ENCODE data around the gene KRTAP26-1. TPM values are rescaled to one million over a fixed set of nuclear protein-coding genes. Genes with fewer than 3 reads are reported as not detected.

KRTAP26-1 gene
- total RNA-seq, 1 experiment from 2014 or later, result not detected

DNA sequence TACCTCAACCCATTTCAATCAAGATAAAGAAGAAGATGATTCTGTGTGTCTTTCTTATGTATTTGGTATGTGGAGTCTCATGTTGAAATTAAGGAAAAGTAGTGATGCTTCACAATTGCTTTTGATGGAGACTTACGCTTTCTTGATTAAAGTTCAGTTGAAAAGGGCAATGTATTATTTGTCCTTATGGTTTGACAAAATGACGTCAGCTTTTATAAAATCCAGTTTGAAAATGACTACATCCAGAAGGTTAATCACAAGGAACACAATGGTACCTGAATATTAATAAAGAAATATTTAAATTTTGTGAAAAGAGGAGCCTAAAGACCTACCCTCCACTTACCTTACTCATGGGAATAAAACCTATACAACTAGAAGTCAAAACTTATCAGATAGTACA, 4.4 kb downstream of the KRTAP26-1 start:
- no peak for DNase-seq
- no peaks in the 10 kb centered on the region for H3K36me3 ChIP-seq
- no peak overlapping the region for H3K4me3 ChIP-seq
- H3K9me3 ChIP-seq, result no peaks in the 10 kb centered on the region
- H3K27me3 ChIP-seq, result no peaks in the 10 kb centered on the region; the same call in 1 of the 2 replicates

DNA sequence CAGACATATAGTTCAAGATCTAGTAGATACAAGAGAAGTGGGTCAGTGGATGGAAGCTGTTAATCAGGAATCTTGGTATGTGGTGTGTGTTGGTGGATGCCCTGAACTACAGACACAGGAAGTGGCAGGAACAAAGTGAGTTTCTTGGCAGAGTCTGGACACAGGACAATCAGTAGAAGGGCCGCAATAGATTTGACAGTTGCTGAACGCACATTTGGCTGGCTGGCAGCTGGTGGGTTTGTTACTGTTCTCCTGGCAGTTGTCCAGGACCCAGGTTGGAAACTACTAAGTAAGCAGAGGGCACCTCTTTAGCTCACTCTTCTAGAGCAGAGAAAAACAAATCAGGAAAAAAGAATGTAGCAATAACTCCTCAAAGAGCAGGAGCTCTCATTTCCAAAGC, 13.2 kb downstream of the KRTAP26-1 start:
- Histone ChIP-seq H3K4me3 (no peak overlapping the region), H3K27me3 (no peaks in the 10 kb centered on the region), H3K36me3 (no peaks in the 10 kb centered on the region), H3K9me3 (no peaks in the 10 kb centered on the region)
- DNase-seq, result no peak

DNA sequence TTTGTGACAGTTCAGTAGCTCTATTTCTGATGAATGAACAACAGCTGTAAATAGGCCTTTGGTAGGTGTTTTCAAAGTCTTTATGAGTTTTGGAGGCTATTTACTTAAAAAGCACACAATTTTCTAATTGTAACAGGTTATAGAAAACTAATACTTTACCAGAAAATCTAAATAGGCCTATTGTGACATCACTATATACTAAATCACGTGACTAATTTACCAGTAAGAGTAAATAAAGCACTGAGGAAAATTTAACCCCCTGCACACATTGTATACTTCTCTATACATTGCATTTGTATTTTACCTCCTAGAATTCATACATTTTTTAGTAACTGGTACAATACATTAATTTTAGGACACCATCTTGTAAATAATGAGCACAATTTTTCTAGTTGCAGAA, 15.0 kb downstream of the KRTAP26-1 start:
- Histone ChIP-seq H3K4me3 (no peak overlapping the region), H3K9me3 (no peaks in the 10 kb centered on the region), H3K36me3 (no peaks in the 10 kb centered on the region), H3K27me3 (no peaks in the 10 kb centered on the region)
- no peak for DNase-seq

DNA sequence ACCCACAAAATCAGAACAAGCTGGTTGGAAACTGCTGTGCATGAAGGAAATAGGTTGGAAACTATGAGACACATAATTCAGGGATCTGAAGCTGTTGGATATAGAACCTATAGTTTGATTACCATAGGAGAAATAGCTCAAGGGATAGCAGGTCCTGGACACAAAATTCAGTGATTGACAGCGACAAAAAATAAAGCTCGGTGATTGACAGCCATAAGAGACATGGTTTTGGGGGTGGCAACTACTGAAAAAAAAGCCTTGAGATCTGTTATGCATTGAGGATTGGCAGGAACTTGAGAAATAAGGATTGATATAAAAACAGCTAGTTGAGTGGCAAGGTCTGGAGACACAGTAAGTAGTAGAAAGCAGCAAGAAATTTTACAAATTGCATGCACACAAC, 30.9 kb downstream of the KRTAP26-1 start, which contains the start of gene KRTAP25-1:
KRTAP25-1 (minus strand) TSS at position 300 of the 400 bp plus-strand sequence; CDS start at position 276, 24 bp downstream.
- H3K36me3 ChIP-seq, result no peaks in the 10 kb centered on the region
- no peak for DNase-seq
- no peak within 1 kb of the TSS for H3K4me3 ChIP-seq
- H3K27me3 ChIP-seq, result no peaks in the 10 kb centered on the region; the same call in 1 of the 2 replicates
- H3K9me3 ChIP-seq, result no peaks in the 10 kb centered on the region

DNA sequence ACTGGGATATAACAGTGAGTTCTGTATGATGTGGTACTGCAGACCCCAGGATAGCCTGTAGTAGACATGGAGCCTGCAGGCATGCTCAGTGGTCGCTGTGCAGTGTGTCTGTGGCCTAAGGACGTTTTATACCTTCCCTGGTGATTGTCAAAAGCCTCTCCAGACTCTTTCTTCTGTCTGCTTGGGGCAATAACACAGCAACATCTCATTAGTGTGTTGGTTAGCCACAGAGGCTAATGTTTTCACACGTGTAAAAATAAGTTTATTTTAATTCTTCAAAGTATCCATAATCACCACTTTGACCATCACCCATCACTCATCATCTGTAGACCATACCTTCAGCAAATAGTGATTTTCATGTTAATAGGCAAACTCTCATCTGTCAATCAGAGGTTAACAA, 37.3 kb downstream of the KRTAP26-1 start, which contains the start of gene KRTAP24-1:
KRTAP24-1 (minus strand) TSS at position 101 of the 400 bp plus-strand sequence; CDS start at position 83, 18 bp downstream.
- H3K9me3 ChIP-seq, result no peaks in the 10 kb centered on the region
- no peak for DNase-seq
- H3K4me3 ChIP-seq, result no peak within 1 kb of the TSS
- H3K27me3 ChIP-seq, result no peaks in the 10 kb centered on the region
- no peaks in the 10 kb centered on the region for H3K36me3 ChIP-seq

DNA sequence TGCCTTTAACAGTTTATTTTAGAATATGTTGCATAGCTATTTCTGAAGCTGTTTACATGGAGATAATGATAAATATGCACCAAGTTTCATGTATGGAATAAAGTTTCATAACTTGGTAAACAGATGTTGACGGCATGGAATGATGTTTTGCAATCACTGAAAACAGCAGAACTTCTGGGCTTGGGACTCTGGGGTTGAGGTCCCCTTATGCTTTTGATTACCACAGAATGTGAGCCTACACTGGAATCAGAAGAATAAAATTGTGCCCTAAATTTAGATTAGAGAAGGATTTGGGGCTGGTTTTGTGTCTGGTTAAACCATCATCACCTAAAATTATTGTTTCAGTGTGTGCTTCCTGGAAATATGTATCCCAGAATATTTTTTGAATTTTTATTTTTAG, 48.5 kb downstream of the KRTAP26-1 start:
- Histone ChIP-seq H3K4me3 (no peak overlapping the region), H3K9me3 (no peaks in the 10 kb centered on the region), H3K36me3 (no peaks in the 10 kb centered on the region), H3K27me3 (no peaks in the 10 kb centered on the region)
- DNase-seq, result no peak

DNA sequence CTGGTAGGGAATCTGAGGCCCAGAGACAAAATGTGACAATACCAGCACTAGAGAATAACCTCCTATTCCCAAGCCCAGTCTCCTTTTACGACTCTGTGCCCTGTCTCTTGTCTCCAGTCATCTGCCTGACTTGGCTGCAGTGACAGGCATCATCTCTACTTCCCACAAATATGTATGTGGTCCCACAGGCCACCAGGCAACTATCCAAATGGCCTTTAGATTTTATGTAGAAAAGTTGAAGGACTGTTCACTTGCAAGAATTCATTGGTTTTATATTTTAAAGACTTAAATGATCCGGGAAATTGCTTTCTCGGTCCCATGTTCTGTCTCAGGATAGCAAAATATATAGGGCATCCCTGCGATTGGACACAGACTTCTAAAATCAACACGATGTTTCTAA, 49.0 kb downstream of the KRTAP26-1 start:
- no peak for DNase-seq
- H3K27me3 ChIP-seq, result no peaks in the 10 kb centered on the region
- no peak overlapping the region for H3K4me3 ChIP-seq
- no peaks in the 10 kb centered on the region for H3K36me3 ChIP-seq
- no peaks in the 10 kb centered on the region for H3K9me3 ChIP-seq

DNA sequence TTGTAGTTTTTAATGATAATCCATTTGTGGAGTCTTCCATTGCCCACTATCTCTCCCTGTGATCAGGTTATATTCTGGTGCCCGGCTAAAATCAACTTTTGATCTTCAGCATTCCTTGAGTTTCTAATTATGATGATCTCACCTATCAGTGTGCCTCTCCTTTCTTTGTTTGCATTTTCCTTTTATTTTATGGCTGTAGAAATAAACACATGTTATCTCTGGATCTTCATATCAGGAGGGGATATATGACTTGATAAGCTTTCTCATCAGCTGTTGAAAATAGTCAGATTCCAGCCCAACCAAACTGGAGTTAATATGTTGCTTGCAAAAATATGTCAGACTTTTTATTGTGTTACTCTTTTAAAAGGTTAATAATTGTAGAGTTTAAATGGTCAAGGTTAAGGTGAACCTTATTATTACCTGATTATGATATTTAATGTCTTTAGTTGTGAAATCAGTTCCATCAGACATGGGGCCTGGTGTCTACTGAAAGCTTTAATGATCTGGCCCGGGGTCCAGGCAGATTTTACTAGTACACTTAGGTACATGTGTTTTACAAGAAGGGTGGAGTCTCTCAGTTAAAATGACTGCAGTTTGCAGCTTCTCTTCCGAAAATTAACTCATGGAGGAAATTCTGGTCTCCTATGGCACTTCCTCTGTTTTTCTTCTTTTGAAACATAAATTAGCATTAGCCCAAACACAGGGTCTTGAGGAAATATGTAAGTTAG, 50.1 kb downstream of the KRTAP26-1 start:
- Histone ChIP-seq H3K9me3 (no peaks in the 10 kb centered on the region), H3K4me3 (no peak overlapping the region), H3K36me3 (no peaks in the 10 kb centered on the region), H3K27me3 (no peaks in the 10 kb centered on the region)
- DNase-seq, result no peak

Other genes starting within 250 kb of the KRTAP26-1 start
- not detected in 2 replicates for gene CLDN17, start 153.5 kb downstream of the KRTAP26-1 start, total RNA-seq (2014; rRNA removed; shearing (Covaris generic); ENCODE audit: low replicate concordance)
- gene CLDN8, start 104.2 kb downstream of the KRTAP26-1 start, total RNA-seq (2014; rRNA removed; shearing (Covaris generic); ENCODE audit: low replicate concordance), result not detected in 2 replicates
- not detected in 2 replicates for gene KRTAP24-1, start 37.4 kb downstream of the KRTAP26-1 start, total RNA-seq (2014; rRNA removed; shearing (Covaris generic); ENCODE audit: low replicate concordance)
- gene KRTAP25-1, start 30.8 kb downstream of the KRTAP26-1 start, total RNA-seq (2014; rRNA removed; shearing (Covaris generic); ENCODE audit: low replicate concordance), result not detected in 2 replicates
- not detected in 2 replicates for gene KRTAP27-1, start 17.4 kb upstream of the KRTAP26-1 start, total RNA-seq (2014; rRNA removed; shearing (Covaris generic); ENCODE audit: low replicate concordance)
- not detected in 2 replicates for gene KRTAP23-1, start 28.3 kb upstream of the KRTAP26-1 start, total RNA-seq (2014; rRNA removed; shearing (Covaris generic); ENCODE audit: low replicate concordance)
- not detected in 2 replicates for gene KRTAP13-2, start 52.0 kb upstream of the KRTAP26-1 start, total RNA-seq (2014; rRNA removed; shearing (Covaris generic); ENCODE audit: low replicate concordance)
- gene KRTAP13-1, start 75.7 kb upstream of the KRTAP26-1 start, total RNA-seq (2014; rRNA removed; shearing (Covaris generic); ENCODE audit: low replicate concordance), result not detected in 2 replicates
- not detected in 2 replicates for gene KRTAP13-3, start 105.6 kb upstream of the KRTAP26-1 start, total RNA-seq (2014; rRNA removed; shearing (Covaris generic); ENCODE audit: low replicate concordance)
- not detected in 2 replicates for gene KRTAP13-4, start 109.9 kb upstream of the KRTAP26-1 start, total RNA-seq (2014; rRNA removed; shearing (Covaris generic); ENCODE audit: low replicate concordance)
- gene KRTAP15-1, start 120.0 kb upstream of the KRTAP26-1 start, total RNA-seq (2014; rRNA removed; shearing (Covaris generic); ENCODE audit: low replicate concordance), result not detected in 2 replicates
- gene KRTAP19-1, start 160.1 kb upstream of the KRTAP26-1 start, total RNA-seq (2014; rRNA removed; shearing (Covaris generic); ENCODE audit: low replicate concordance), result not detected in 2 replicates
- not detected in 2 replicates for gene KRTAP19-2, start 167.1 kb upstream of the KRTAP26-1 start, total RNA-seq (2014; rRNA removed; shearing (Covaris generic); ENCODE audit: low replicate concordance)
- gene KRTAP19-3, start 171.7 kb upstream of the KRTAP26-1 start, total RNA-seq (2014; rRNA removed; shearing (Covaris generic); ENCODE audit: low replicate concordance), result not detected in 2 replicates
- gene KRTAP19-4, start 176.8 kb upstream of the KRTAP26-1 start, total RNA-seq (2014; rRNA removed; shearing (Covaris generic); ENCODE audit: low replicate concordance), result not detected in 2 replicates
- gene KRTAP19-5, start 181.8 kb upstream of the KRTAP26-1 start, total RNA-seq (2014; rRNA removed; shearing (Covaris generic); ENCODE audit: low replicate concordance), result not detected in 2 replicates
- not detected in 2 replicates for gene KRTAP19-6, start 221.5 kb upstream of the KRTAP26-1 start, total RNA-seq (2014; rRNA removed; shearing (Covaris generic); ENCODE audit: low replicate concordance)
- gene KRTAP19-7, start 241.0 kb upstream of the KRTAP26-1 start, total RNA-seq (2014; rRNA removed; shearing (Covaris generic); ENCODE audit: low replicate concordance), result not detected in 2 replicates

Data from MG63 (cell line).